PFSK-1 (cell line): ENCODE data around the gene MAP6.

ENCODE experiments used
- POLR2AphosphoS5 ChIP-seq: IDR thresholded peaks from 2 replicates; pipeline ENCODE4 v1.6.1; 2012; ENCODE audit warnings: low read depth, mild to moderate bottlenecking, control low read depth, low read length, moderate library complexity
- REST ChIP-seq, 2 experiments: IDR thresholded peaks; 2 replicates each; pipeline versions ENCODE4 v1.6.1 to v1.8.0; 2011 to 2012; ENCODE audit warnings: low read depth in 2 of 2, low read length in 2 of 2, control low read depth in 1 of 2, inconsistent platforms in 1 of 2, mild to moderate bottlenecking in 1 of 2, moderate library complexity in 1 of 2; ENCODE audit not compliant: insufficient read depth in 1 of 2
- SIN3A ChIP-seq: IDR thresholded peaks from 2 replicates; pipeline ENCODE4 v1.6.1; 2012; ENCODE audit warnings: mild to moderate bottlenecking, low read length, moderate library complexity, borderline replicate concordance; ENCODE audit not compliant: insufficient read depth
- TAF1 ChIP-seq: IDR thresholded peaks from 2 replicates; pipeline ENCODE4 v1.6.1; 2012; ENCODE audit warnings: low read length, control low read depth, borderline replicate concordance; ENCODE audit not compliant: insufficient read depth

GRCh38 chr11:75578977-75579376 lies 89.9 kb downstream of the MAP6 start:
- TF ChIP-seq TAF1: no peak
- TF ChIP-seq POLR2AphosphoS5: no peak
- no peak for TF ChIP-seq REST (IDR thresholded peaks at IDR 0.05; ENCODE audit: insufficient read depth in 1 of 2, low read depth in 2 of 2, low read length in 2 of 2)
- TF ChIP-seq SIN3A: no peak
